Kidney (tissue), 14 donors: ENCODE data around the gene KANSL1L. TPM values are rescaled to one million over a fixed set of nuclear protein-coding genes. Genes with fewer than 3 reads are reported as not detected.

ENCODE experiments used
- DNase-seq, 5 donors: peaks; one replicate each; pipeline ENCODE4 v3.0.0-alpha.2; 2013 to 2020
- FAIRE-seq: peaks from 2 replicates; lab custom pipeline; 2012; peaks lifted over from hg19 to GRCh38; lab: Jason Lieb, UNC
- H3K27ac ChIP-seq, 2 donors: one replicate each; pipeline ENCODE4 v1.7.0; 2013; ENCODE audit warnings: low read depth in 2 of 2, low read length in 2 of 2, inconsistent platforms in 1 of 2
- H3K27me3 ChIP-seq: one replicate; pipeline ENCODE4 v1.7.1; 2013; ENCODE audit warnings: low read length, inconsistent platforms; ENCODE audit not compliant: control insufficient read depth, insufficient read depth
- H3K36me3 ChIP-seq, 3 donors: one replicate each; pipeline versions ENCODE4 v1.7.0 to v1.7.1; 2013; ENCODE audit warnings: low read length in 3 of 3, control low read depth in 1 of 3, inconsistent platforms in 1 of 3; ENCODE audit not compliant: insufficient read depth in 3 of 3, control insufficient read depth in 2 of 3
- H3K4me1 ChIP-seq, 3 donors: one replicate each; pipeline versions ENCODE4 v1.7.0 to v1.7.1; 2013; ENCODE audit warnings: low read length in 3 of 3, inconsistent platforms in 1 of 3, low read depth in 1 of 3; ENCODE audit not compliant: control insufficient read depth in 2 of 3, insufficient read depth in 2 of 3
- H3K4me3 ChIP-seq, 3 donors: one replicate each; pipeline versions ENCODE4 v1.7.0 to v1.8.1; 2013; ENCODE audit warnings: low read length in 3 of 3, control low read depth in 1 of 3, inconsistent platforms in 1 of 3
- H3K9ac ChIP-seq, 3 donors: one replicate each; pipeline versions ENCODE4 v1.7.0 to v1.7.1; 2013; ENCODE audit warnings: low read length in 3 of 3, control low read depth in 1 of 3, inconsistent platforms in 1 of 3
- H3K9me3 ChIP-seq, 3 donors: one replicate each; pipeline versions ENCODE4 v1.7.0 to v1.7.1; 2013; ENCODE audit warnings: low read length in 3 of 3, control low read depth in 1 of 3, inconsistent platforms in 1 of 3; ENCODE audit not compliant: control insufficient read depth in 2 of 3, insufficient read depth in 1 of 3
- CTCF ChIP-seq: IDR thresholded peaks from 3 replicates; pipeline ENCODE4 v1.5.1; 2012; ENCODE audit warnings: mild to moderate bottlenecking, moderate library complexity, borderline replicate concordance; ENCODE audit not compliant: insufficient read depth; ENCODE audit errors: extremely low read depth
- intact Hi-C: fragments of 100-400 bp; cut with DNase I; formaldehyde crosslinking; loops from one replicate; pipeline ENCODE4 v1.11.1; 2022
- polyA plus RNA-seq: library from polyadenylated mRNA; stranded (reverse); fragments of 350-450 nt; fragmentation: Illumina TruSeq; extraction: RNeasy Lipid Tissue Mini Kit (QIAGEN cat#74804); gene quantifications from one replicate; pipeline ENCODE4 v1.2.3, GENCODE V29; 2014; ENCODE audit warnings: low read depth, low replicate concordance; ENCODE audit not compliant: insufficient read depth
- total RNA-seq: library from RNA; stranded (reverse); fragmentation: NEBNext Ultra II Directional; extraction: Animal tissue kit (Norgen Biotek cat#: 25700); gene quantifications from one replicate; pipeline ENCODE4 v1.2.1, GENCODE V29; 2021
- donor health status: control.
- donor health status: control.
- donor health status: control.
- donor health status: control.
- donor health status: control.
- donor health status: DM: yes; HTN: yes; CAD: no.
- donor health status: Normal renal cell carcinoma (clear cell type).

Gene KANSL1L
- total and polyA plus RNA-seq, 2 donors from 2014 or later = 11.6 to 65.4 TPM

- Histone ChIP-seq H3K27ac (peak overlapping the region in 1 of 2 donors; percentile 36), H3K4me3 (no peak overlapping the region), H3K27me3 (no peaks in the 10 kb centered on the region), H3K9ac (no peak overlapping the region), H3K36me3 (no peaks in the 10 kb centered on the region), H3K9me3 (no peaks in the 10 kb centered on the region), H3K4me1 (peaks cover 0 to 28% (median 0%) of the 10 kb centered on the region in 3 donors)
- peak; percentile 70 for TF ChIP-seq CTCF
- FAIRE-seq (peak; percentile 99), DNase-seq (peak in 1 of 5 donors; percentile 52)
- intact Hi-C loops = loop anchor here (5.0 kb wide), 1 partner anchor 217 kb away; no protein-coding TSS in a partner anchor
Observed at GRCh38 chr2:210199186-210199765, 28.1 kb upstream of the KANSL1L start.

- peaks cover 0 to 31% (median 0%) of the 10 kb centered on the region in 3 donors for H3K4me1 ChIP-seq
- intact Hi-C loops = loop anchor here (5.0 kb wide), 1 partner anchor 216 kb away; no protein-coding TSS in a partner anchor
- no peak for TF ChIP-seq CTCF
- DNase-seq = peak in 1 of 5 donors; percentile 20
- H3K36me3 ChIP-seq = no peaks in the 10 kb centered on the region
- no peaks in the 10 kb centered on the region for H3K9me3 ChIP-seq
- no peaks in the 10 kb centered on the region for H3K27me3 ChIP-seq
- no peak for FAIRE-seq
- peak overlapping the region in 1 of 2 donors; percentile 61 for H3K27ac ChIP-seq
- no peak overlapping the region for H3K9ac ChIP-seq
- H3K4me3 ChIP-seq = no peak overlapping the region
Observed at GRCh38 chr2:210198326-210198725, 27.1 kb upstream of the KANSL1L start.

- intact Hi-C loops = loop anchor here (5.0 kb wide), 1 partner anchor 215 kb away; no protein-coding TSS in a partner anchor
- TF ChIP-seq CTCF = no peak
- no peaks in the 10 kb centered on the region for H3K9me3 ChIP-seq
- FAIRE-seq = no peak
- no peak for DNase-seq
- no peak overlapping the region for H3K4me3 ChIP-seq
- H3K27ac ChIP-seq = peak overlapping the region; percentile 73 to 75
- no peaks in the 10 kb centered on the region for H3K36me3 ChIP-seq
- H3K4me1 ChIP-seq = peaks cover 0 to 34% (median 0%) of the 10 kb centered on the region in 3 donors
- no peaks in the 10 kb centered on the region for H3K27me3 ChIP-seq
- no peak overlapping the region for H3K9ac ChIP-seq
Observed at GRCh38 chr2:210197720-210198119, 26.5 kb upstream of the KANSL1L start.
